HEK293T (cell line): ENCODE data around the gene WASF3.

Source experiments
- CTBP1 ChIP-seq: fragments of 450-650 bp; IDR thresholded peaks from 2 replicates; pipeline ENCODE4 v1.6.1; 2016; ENCODE audit warnings: borderline replicate concordance
- ELF4 ChIP-seq: fragments of 450-650 bp; IDR thresholded peaks from 2 replicates; pipeline ENCODE4 v1.6.1; 2017; ENCODE audit warnings: antibody characterized with exemption
- FOXK2 ChIP-seq: fragments of 450-650 bp; IDR thresholded peaks from 2 replicates; pipeline ENCODE4 v1.6.1; 2016; ENCODE audit warnings: mild to moderate bottlenecking
- FOXM1 ChIP-seq: fragments of 450-650 bp; IDR thresholded peaks from 2 replicates; pipeline ENCODE4 v1.6.1; 2017; ENCODE audit warnings: mild to moderate bottlenecking, borderline replicate concordance
- HDGF ChIP-seq: fragments of 450-650 bp; IDR thresholded peaks from 2 replicates; pipeline ENCODE4 v1.6.1; 2017; ENCODE audit warnings: antibody characterized with exemption, borderline replicate concordance
- SUZ12 ChIP-seq: fragments of 450-650 bp; IDR thresholded peaks from 2 replicates; pipeline ENCODE4 v1.6.1; 2016; ENCODE audit warnings: mild to moderate bottlenecking
- TF ChIP-seq, protein P1 (sequence below): fragments of 450-650 bp; IDR thresholded peaks from 2 replicates; pipeline ENCODE4 v1.6.1; 2016

DNA sequence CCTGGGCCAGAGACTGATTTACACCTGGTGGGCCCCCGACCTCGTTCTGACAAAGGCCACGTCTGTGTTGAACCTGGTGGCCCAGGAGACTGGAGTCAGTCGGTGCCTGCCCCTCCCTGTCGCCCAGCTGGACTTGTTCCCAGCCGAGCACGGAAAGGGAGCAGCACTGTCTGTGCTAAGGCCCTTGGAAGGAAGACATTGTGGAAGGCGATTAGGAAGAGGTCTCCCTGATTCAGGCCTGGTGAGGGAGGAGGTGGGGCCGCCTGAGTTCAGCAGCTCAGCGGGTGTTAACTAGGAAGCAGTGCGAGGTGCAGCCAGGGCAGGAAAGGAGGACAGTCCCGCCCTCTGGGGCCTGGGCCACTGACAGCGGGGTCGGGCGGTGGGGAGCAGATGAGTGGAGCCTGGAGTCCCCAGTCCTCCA is 138.4 kb downstream of the WASF3 start:
- TF ChIP-seq FOXK2 (no peak), SUZ12 (no peak), HDGF (no peak), FOXM1 (no peak), ELF4 (no peak), CTBP1 (no peak)
- TF ChIP-seq, protein P1, sequence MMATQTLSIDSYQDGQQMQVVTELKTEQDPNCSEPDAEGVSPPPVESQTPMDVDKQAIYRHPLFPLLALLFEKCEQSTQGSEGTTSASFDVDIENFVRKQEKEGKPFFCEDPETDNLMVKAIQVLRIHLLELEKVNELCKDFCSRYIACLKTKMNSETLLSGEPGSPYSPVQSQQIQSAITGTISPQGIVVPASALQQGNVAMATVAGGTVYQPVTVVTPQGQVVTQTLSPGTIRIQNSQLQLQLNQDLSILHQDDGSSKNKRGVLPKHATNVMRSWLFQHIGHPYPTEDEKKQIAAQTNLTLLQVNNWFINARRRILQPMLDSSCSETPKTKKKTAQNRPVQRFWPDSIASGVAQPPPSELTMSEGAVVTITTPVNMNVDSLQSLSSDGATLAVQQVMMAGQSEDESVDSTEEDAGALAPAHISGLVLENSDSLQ = no peak
